ENCODE data around the gene CYP8B1. TPM values are rescaled to one million over a fixed set of nuclear protein-coding genes. Genes with fewer than 3 reads are reported as not detected.

The CYP8B1 gene
- total RNA-seq, 1 experiment from 2014 or later, result not detected

- DNase-seq (ENCODE audit: low read depth), result no peak
Measured at GRCh38 chr3:42852441-42852840, 23.2 kb downstream of the CYP8B1 start.

- no peak for DNase-seq (ENCODE audit: low read depth)
Measured at GRCh38 chr3:42851228-42851834, 24.3 kb downstream of the CYP8B1 start.

GRCh38 chr3:42850263-42850662, 25.4 kb downstream of the CYP8B1 start:
- DNase-seq (ENCODE audit: low read depth), result no peak

- DNase-seq (ENCODE audit: low read depth), result no peak
Measured at GRCh38 chr3:42849017-42849416, 26.7 kb downstream of the CYP8B1 start.

- no peak for DNase-seq (ENCODE audit: low read depth)
Measured at GRCh38 chr3:42847731-42848130, 27.9 kb downstream of the CYP8B1 start.

GRCh38 chr3:42846685-42847522, 28.8 kb downstream of the CYP8B1 start:
- DNase-seq (ENCODE audit: low read depth), result no peak

- DNase-seq (ENCODE audit: low read depth), result no peak
Measured at GRCh38 chr3:42844815-42845214, 30.9 kb downstream of the CYP8B1 start.

- no peak for DNase-seq (ENCODE audit: low read depth)
Measured at GRCh38 chr3:42844412-42844713, 31.3 kb downstream of the CYP8B1 start.

GRCh38 chr3:42843713-42844411, 31.8 kb downstream of the CYP8B1 start:
- no peak for DNase-seq (ENCODE audit: low read depth)

GRCh38 chr3:42841332-42841731, 34.3 kb downstream of the CYP8B1 start:
- no peak for DNase-seq (ENCODE audit: low read depth)

- peak; percentile 58 for DNase-seq (ENCODE audit: low read depth)
Measured at GRCh38 chr3:42839616-42840015, 36.1 kb downstream of the CYP8B1 start.

- DNase-seq (ENCODE audit: low read depth), result no peak
Measured at GRCh38 chr3:42838571-42838970, 37.1 kb downstream of the CYP8B1 start.

GRCh38 chr3:42836150-42837123, 39.2 kb downstream of the CYP8B1 start:
- no peak for DNase-seq (ENCODE audit: low read depth)

GRCh38 chr3:42831321-42831713, 44.4 kb downstream of the CYP8B1 start:
- peak; percentile 49 for DNase-seq (ENCODE audit: low read depth)

GRCh38 chr3:42830437-42831320, 45.0 kb downstream of the CYP8B1 start:
- no peak for DNase-seq (ENCODE audit: low read depth)

GRCh38 chr3:42829628-42830436, 45.8 kb downstream of the CYP8B1 start:
- DNase-seq (ENCODE audit: low read depth), result no peak

- no peak for DNase-seq (ENCODE audit: low read depth)
Measured at GRCh38 chr3:42829083-42829627, 46.5 kb downstream of the CYP8B1 start.

GRCh38 chr3:42827654-42828053, 48.0 kb downstream of the CYP8B1 start:
- no peak for DNase-seq (ENCODE audit: low read depth)

GRCh38 chr3:42827023-42827422, 48.7 kb downstream of the CYP8B1 start:
- DNase-seq (ENCODE audit: low read depth), result no peak

- no peak for DNase-seq (ENCODE audit: low read depth)
Measured at GRCh38 chr3:42826141-42826540, 49.5 kb downstream of the CYP8B1 start.

Data from Daoy (cell line).